OCI-LY1 (cell line): ENCODE measurements around the gene CCDC47.

ENCODE experiments used
- H2AFZ ChIP-seq: fragments of 200-600 bp; sonication (generic), shearing (Covaris generic); 2 replicates; pipeline ENCODE4 v1.6.0; 2014; ENCODE audit warnings: antibody characterized with exemption, mild to moderate bottlenecking, low read length
- H3F3A ChIP-seq: fragments of 200-600 bp; sonication (generic), shearing (Covaris generic); 2 replicates; pipeline ENCODE4 v1.6.0; 2014; ENCODE audit warnings: mild to moderate bottlenecking, antibody characterized with exemption, low read length, moderate library complexity; ENCODE audit not compliant: insufficient read depth
- H3K27ac ChIP-seq: fragments of 200-600 bp; sonication (generic); 2 replicates; pipeline ENCODE4 v1.5.1; 2014; ENCODE audit warnings: low read length, mixed run types, mild to moderate bottlenecking, low read depth; ENCODE audit not compliant: poor library complexity, severe bottlenecking
- H3K27me3 ChIP-seq: fragments of 200-600 bp; sonication (generic); 2 replicates; pipeline ENCODE4 v1.6.0; 2014; ENCODE audit warnings: antibody characterized with exemption, mild to moderate bottlenecking, low read length, moderate library complexity; ENCODE audit not compliant: insufficient read depth
- H3K36me3 ChIP-seq: fragments of 200-600 bp; sonication (generic); 2 replicates; pipeline ENCODE4 v1.6.1; 2014; ENCODE audit warnings: mild to moderate bottlenecking, antibody characterized with exemption, low read length, moderate library complexity, mixed read lengths; ENCODE audit not compliant: insufficient read depth
- H3K4me1 ChIP-seq: fragments of 200-600 bp; sonication (generic); 2 replicates; pipeline ENCODE4 v1.5.1; 2014; ENCODE audit warnings: mild to moderate bottlenecking, low read length, moderate library complexity; ENCODE audit not compliant: insufficient read depth, severe bottlenecking
- H3K4me2 ChIP-seq: fragments of 200-600 bp; sonication (generic), shearing (Covaris generic); 2 replicates; pipeline ENCODE4 v1.6.1; 2014; ENCODE audit warnings: low read length
- H3K4me3 ChIP-seq: fragments of 200-600 bp; sonication (generic); 2 replicates; pipeline ENCODE4 v1.5.1; 2014; ENCODE audit warnings: low read length, low read depth, mild to moderate bottlenecking, mixed read lengths; ENCODE audit not compliant: poor library complexity, severe bottlenecking
- H3K79me2 ChIP-seq: fragments of 200-600 bp; shearing (Covaris generic); 2 replicates; pipeline ENCODE4 v1.6.1; 2016; ENCODE audit warnings: mixed run types, low read length, mixed read lengths; ENCODE audit not compliant: insufficient read depth
- H3K9ac ChIP-seq: fragments of 200-600 bp; sonication (generic), shearing (Covaris generic); 2 replicates; pipeline ENCODE4 v1.6.1; 2014; ENCODE audit warnings: mild to moderate bottlenecking, low read length, mixed read lengths
- H3K9me2 ChIP-seq: fragments of 200-600 bp; sonication (generic), shearing (Covaris generic); 2 replicates; pipeline ENCODE4 v1.6.1; 2014; ENCODE audit warnings: low read depth, mild to moderate bottlenecking, low read length, mixed read lengths
- H3K9me3 ChIP-seq: fragments of 200-600 bp; shearing (Covaris generic); 2 replicates; pipeline ENCODE4 v1.6.1; 2014; ENCODE audit warnings: low read length, mixed read lengths
- H4K20me1 ChIP-seq: fragments of 200-600 bp; sonication (generic), shearing (Covaris generic); 2 replicates; pipeline ENCODE4 v1.6.0; 2016; ENCODE audit warnings: mild to moderate bottlenecking, low read length; ENCODE audit not compliant: insufficient read depth
- EZH2 ChIP-seq: fragments of 200-600 bp; sonication (generic), shearing (Covaris generic); IDR thresholded peaks from 2 replicates; pipeline ENCODE4 v1.8.0; 2017; ENCODE audit warnings: borderline replicate concordance, mixed run types, mild to moderate bottlenecking, antibody characterized with exemption, low read length, moderate library complexity, mixed read lengths
- TF ChIP-seq, protein P1 (sequence below): fragments of 200-600 bp; sonication (generic), shearing (Covaris generic); IDR thresholded peaks from 2 replicates; pipeline ENCODE4 v1.5.1; 2017; ENCODE audit warnings: mild to moderate bottlenecking, antibody characterized with exemption, low read length, moderate library complexity, mixed read lengths

Gene CCDC47

DNA sequence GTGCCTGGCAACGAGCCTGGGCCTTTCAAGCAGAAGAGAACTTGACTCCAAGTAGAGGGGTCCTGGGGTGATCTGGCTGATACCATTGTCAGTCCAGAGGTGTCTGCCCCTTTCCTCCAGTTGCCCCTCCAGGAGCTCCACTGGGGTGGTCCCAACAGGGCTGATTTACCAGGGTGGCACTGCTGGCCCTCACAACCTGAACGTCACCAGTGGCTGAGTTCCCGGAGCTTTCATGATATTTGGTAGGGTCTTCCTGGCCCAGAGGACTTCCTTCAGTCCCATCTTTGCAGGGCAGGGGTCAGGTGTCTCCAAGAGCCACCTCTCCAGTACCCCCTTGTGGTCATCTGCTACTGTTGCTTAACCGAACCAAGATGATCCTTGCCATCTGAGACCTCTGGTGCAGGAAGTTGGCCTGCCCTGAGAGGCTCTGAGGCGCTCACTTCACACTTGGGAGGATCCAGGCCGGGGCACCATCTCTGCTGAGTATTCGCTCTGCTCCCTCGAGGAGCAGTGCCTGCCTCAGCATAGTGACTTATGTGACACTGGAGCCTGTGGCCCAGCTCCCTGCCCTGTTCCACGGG is 76.9 kb downstream of the CCDC47 start:
- Histone ChIP-seq H3K4me1 (peaks cover 50% of the 10 kb centered on the region), H2AFZ (no peak overlapping the region), H3K27me3 (no peaks in the 10 kb centered on the region), H3K4me3 (peak overlapping the region; percentile 93), H4K20me1 (no peaks in the 10 kb centered on the region), H3K79me2 (no peaks in the 10 kb centered on the region), H3K9ac (peak overlapping the region; percentile 98), H3K9me2 (no peaks in the 10 kb centered on the region), H3K27ac (peak overlapping the region; percentile 98), H3K9me3 (no peaks in the 10 kb centered on the region), H3K4me2 (peak overlapping the region; percentile 92), H3F3A (no peaks in the 10 kb centered on the region), H3K36me3 (peaks cover 36% of the 10 kb centered on the region)
- TF ChIP-seq EZH2 = no peak
- TF ChIP-seq, protein P1, sequence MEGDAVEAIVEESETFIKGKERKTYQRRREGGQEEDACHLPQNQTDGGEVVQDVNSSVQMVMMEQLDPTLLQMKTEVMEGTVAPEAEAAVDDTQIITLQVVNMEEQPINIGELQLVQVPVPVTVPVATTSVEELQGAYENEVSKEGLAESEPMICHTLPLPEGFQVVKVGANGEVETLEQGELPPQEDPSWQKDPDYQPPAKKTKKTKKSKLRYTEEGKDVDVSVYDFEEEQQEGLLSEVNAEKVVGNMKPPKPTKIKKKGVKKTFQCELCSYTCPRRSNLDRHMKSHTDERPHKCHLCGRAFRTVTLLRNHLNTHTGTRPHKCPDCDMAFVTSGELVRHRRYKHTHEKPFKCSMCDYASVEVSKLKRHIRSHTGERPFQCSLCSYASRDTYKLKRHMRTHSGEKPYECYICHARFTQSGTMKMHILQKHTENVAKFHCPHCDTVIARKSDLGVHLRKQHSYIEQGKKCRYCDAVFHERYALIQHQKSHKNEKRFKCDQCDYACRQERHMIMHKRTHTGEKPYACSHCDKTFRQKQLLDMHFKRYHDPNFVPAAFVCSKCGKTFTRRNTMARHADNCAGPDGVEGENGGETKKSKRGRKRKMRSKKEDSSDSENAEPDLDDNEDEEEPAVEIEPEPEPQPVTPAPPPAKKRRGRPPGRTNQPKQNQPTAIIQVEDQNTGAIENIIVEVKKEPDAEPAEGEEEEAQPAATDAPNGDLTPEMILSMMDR = peak; percentile 60; the same call in 1 of the 2 replicates

DNA sequence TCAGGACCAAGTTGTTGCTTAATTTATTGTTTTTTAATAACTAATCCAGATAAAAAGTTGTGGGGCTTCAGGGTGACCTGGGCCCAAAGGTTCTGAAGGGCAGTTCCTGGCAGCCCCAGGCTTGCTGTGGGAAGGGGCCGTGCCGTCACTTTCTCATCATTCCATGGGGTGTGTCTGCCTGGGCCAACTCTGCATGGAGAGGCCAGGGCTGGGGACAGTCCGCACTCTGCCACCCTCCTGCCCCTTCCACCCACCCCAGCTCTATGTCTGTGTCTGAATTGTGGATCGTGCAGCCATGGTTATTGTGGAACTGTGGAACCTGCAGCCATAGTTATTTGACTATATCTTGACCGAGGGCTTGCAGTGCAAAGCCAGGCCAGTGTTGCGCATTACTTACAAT is 77.5 kb downstream of the CCDC47 start:
- no peaks in the 10 kb centered on the region for H4K20me1 ChIP-seq
- peak overlapping the region; percentile 98 for H3K27ac ChIP-seq
- H3F3A ChIP-seq = no peaks in the 10 kb centered on the region
- peak overlapping the region; percentile 0 for H3K4me3 ChIP-seq
- H3K27me3 ChIP-seq = no peaks in the 10 kb centered on the region
- H3K36me3 ChIP-seq = peaks cover 36% of the 10 kb centered on the region
- peaks cover 44% of the 10 kb centered on the region for H3K4me1 ChIP-seq
- H3K4me2 ChIP-seq = peak overlapping the region; percentile 92
- no peaks in the 10 kb centered on the region for H3K79me2 ChIP-seq
- no peaks in the 10 kb centered on the region for H3K9me2 ChIP-seq
- TF ChIP-seq EZH2 = no peak
- TF ChIP-seq, protein P1 = no peak
- H2AFZ ChIP-seq = no peak overlapping the region
- H3K9me3 ChIP-seq = no peaks in the 10 kb centered on the region
- H3K9ac ChIP-seq = peak overlapping the region; percentile 34; the same call in 1 of the 2 replicates
